ENCODE measurements around the gene RIN3. TPM values are rescaled to one million over a fixed set of nuclear protein-coding genes. Genes with fewer than 3 reads are reported as not detected.

Gene RIN3
- total RNA-seq, 1 experiment from 2014 or later: not detected

- no peak for DNase-seq (ENCODE audit: low read depth)
- in situ Hi-C loops (cut with HindIII; ENCODE audit: low pct_unique_long_range_greater_than_20kb, low sequenced_read_pairs): no loop called here
These were observed 30.8 kb upstream of the RIN3 start for GRCh38 chr14:92482621-92483319.

GRCh38 chr14:92484132-92484823, 29.3 kb upstream of the RIN3 start:
- no peak for DNase-seq (ENCODE audit: low read depth)
- in situ Hi-C loops (cut with HindIII; ENCODE audit: low pct_unique_long_range_greater_than_20kb, low sequenced_read_pairs): no loop called here

GRCh38 chr14:92486881-92487280, 26.7 kb upstream of the RIN3 start:
- in situ Hi-C loops (cut with HindIII; ENCODE audit: low pct_unique_long_range_greater_than_20kb, low sequenced_read_pairs): no loop called here
- DNase-seq (ENCODE audit: low read depth): no peak

GRCh38 chr14:92487513-92488133, 26.0 kb upstream of the RIN3 start:
- in situ Hi-C loops (cut with HindIII; ENCODE audit: low pct_unique_long_range_greater_than_20kb, low sequenced_read_pairs): no loop called here
- DNase-seq (ENCODE audit: low read depth): no peak

- in situ Hi-C loops (cut with HindIII; ENCODE audit: low pct_unique_long_range_greater_than_20kb, low sequenced_read_pairs): no loop called here
- DNase-seq (ENCODE audit: low read depth): no peak
These were observed 24.0 kb upstream of the RIN3 start for GRCh38 chr14:92489394-92490238.

- in situ Hi-C loops (cut with HindIII; ENCODE audit: low pct_unique_long_range_greater_than_20kb, low sequenced_read_pairs): no loop called here
- DNase-seq (ENCODE audit: low read depth): no peak
These were observed 23.2 kb upstream of the RIN3 start for GRCh38 chr14:92490239-92490959.

- DNase-seq (ENCODE audit: low read depth): no peak
- in situ Hi-C loops (cut with HindIII; ENCODE audit: low pct_unique_long_range_greater_than_20kb, low sequenced_read_pairs): no loop called here
These were observed 21.8 kb upstream of the RIN3 start for GRCh38 chr14:92491782-92492181.

- no peak for DNase-seq (ENCODE audit: low read depth)
- in situ Hi-C loops (cut with HindIII; ENCODE audit: low pct_unique_long_range_greater_than_20kb, low sequenced_read_pairs): no loop called here
These were observed 21.3 kb upstream of the RIN3 start for GRCh38 chr14:92492258-92492657.

- no peak for DNase-seq (ENCODE audit: low read depth)
- in situ Hi-C loops (cut with HindIII; ENCODE audit: low pct_unique_long_range_greater_than_20kb, low sequenced_read_pairs): no loop called here
These were observed 20.6 kb upstream of the RIN3 start for GRCh38 chr14:92493024-92493423.

- DNase-seq (ENCODE audit: low read depth): no peak
- in situ Hi-C loops (cut with HindIII; ENCODE audit: low pct_unique_long_range_greater_than_20kb, low sequenced_read_pairs): no loop called here
These were observed 20.1 kb upstream of the RIN3 start for GRCh38 chr14:92493492-92493891.

GRCh38 chr14:92494512-92494911, 19.1 kb upstream of the RIN3 start:
- in situ Hi-C loops (cut with HindIII; ENCODE audit: low pct_unique_long_range_greater_than_20kb, low sequenced_read_pairs): no loop called here
- no peak for DNase-seq (ENCODE audit: low read depth)

GRCh38 chr14:92495027-92495426, 18.6 kb upstream of the RIN3 start:
- no peak for DNase-seq (ENCODE audit: low read depth)
- in situ Hi-C loops (cut with HindIII; ENCODE audit: low pct_unique_long_range_greater_than_20kb, low sequenced_read_pairs): no loop called here

GRCh38 chr14:92496191-92496857, 17.3 kb upstream of the RIN3 start:
- in situ Hi-C loops (cut with HindIII; ENCODE audit: low pct_unique_long_range_greater_than_20kb, low sequenced_read_pairs): no loop called here
- no peak for DNase-seq (ENCODE audit: low read depth)

- no peak for DNase-seq (ENCODE audit: low read depth)
- in situ Hi-C loops (cut with HindIII; ENCODE audit: low pct_unique_long_range_greater_than_20kb, low sequenced_read_pairs): no loop called here
These were observed 16.2 kb upstream of the RIN3 start for GRCh38 chr14:92497391-92497790.

GRCh38 chr14:92499234-92499633, 14.3 kb upstream of the RIN3 start:
- in situ Hi-C loops (cut with HindIII; ENCODE audit: low pct_unique_long_range_greater_than_20kb, low sequenced_read_pairs): no loop called here
- DNase-seq (ENCODE audit: low read depth): no peak

- DNase-seq (ENCODE audit: low read depth): no peak
- in situ Hi-C loops (cut with HindIII; ENCODE audit: low pct_unique_long_range_greater_than_20kb, low sequenced_read_pairs): no loop called here
These were observed 13.1 kb upstream of the RIN3 start for GRCh38 chr14:92500491-92500941.

GRCh38 chr14:92501891-92502351, 11.7 kb upstream of the RIN3 start:
- DNase-seq (ENCODE audit: low read depth): no peak
- in situ Hi-C loops (cut with HindIII; ENCODE audit: low pct_unique_long_range_greater_than_20kb, low sequenced_read_pairs): no loop called here

Data from Caki2 (cell line).